Measurements from ENCODE around the gene GOLGA6C.
"Not testable (repeated sequence)": the region's sequence is repeated elsewhere in the genome, so short reads cannot be mapped to it uniquely, and the experiment has no call there.

GOLGA6C gene, protein sequence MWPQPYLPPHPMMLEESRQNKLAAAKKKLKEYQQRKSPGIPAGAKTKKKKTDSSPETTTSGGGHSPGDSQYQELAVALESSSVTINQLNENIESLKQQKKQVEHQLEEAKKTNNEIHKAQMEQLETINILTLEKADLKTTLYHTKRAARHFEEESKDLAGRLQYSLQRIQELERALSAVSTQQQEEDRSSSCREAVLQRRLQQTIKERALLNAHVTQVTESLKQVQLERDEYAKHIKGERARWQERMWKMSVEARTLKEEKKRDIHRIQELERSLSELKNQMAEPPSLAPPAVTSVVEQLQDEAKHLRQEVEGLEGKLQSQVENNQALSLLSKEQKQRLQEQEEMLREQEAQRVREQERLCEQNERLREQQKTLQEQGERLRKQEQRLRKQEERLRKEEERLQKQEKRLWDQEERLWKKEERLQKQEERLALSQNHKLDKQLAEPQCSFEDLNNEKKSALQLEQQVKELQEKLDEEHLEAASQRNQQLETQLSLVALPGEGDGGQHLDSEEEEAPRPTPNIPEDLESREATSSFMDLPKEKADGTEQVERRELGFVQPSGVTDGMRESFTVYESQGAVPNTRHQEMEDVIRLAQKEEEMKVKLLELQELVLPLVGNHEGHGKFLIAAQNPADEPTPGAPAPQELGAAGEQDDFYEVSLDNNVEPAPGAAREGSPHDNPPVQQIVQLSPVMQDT

DNA sequence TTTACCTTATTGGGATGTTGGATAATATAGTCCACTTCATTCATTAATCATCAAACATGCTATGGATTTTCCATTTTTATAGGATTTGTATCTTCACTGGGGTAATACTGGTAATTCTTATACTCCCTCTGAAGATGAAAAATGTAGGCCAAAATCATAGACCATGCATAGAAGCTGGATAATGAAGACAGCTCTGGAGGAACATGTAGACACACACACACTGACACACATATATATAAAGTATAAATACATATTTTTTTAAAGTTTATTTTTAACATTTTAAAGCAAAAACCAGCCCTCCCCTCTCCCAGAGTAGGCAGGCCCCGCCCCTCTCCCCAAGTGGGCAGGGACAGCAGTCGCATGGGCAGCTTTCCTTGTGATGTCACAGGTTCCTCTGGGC is at the start of gene GOLGA6C:
Gene GOLGA6C, plus strand, starts transcription at position 301 of the 400 bp plus-strand sequence. CDS start 265 bp downstream, outside the sequence.
- not testable (repeated sequence) for TF ChIP-seq GATA3, GATA2 (IDR thresholded peaks at IDR 0.05; ENCODE audit: low read depth, low read length)

DNA sequence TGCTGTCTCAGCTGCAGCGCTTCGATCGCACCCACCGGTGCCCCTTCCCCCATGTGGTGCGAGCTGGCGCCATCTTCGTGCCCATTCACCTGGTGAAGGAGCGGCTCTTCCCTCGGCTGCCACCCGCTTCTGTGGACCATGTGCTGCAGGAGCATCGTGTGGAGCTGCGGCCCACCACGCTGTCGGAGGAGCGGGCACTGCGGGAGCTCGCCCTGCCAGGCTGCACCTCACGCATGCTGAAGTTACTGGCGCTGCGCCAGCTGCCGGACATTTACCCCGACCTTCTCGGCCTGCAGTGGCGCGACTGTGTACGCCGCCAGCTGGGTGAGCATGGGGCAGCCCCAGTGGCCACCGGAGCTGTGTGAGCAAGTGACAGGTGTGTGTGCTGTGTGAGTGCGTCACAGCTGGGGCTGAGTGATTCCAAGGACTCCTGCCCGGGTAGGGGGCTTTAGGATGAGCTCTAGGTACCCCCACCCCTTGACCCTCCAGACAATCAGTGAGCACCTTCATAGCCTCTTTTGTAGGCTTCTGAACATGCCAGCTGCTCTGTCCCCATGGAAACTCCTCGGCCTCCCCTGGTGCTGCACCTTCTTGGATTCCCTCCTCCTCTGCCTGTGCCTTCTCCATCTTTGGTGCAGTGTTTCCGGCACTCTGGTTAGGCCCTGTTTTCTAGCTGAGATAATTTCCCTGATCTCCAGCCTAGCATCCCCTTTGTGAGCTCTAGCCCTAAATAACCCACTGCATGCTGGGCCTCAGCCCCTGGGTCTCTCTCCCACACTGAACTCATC is 49.4 kb upstream of the GOLGA6C start:
- TF ChIP-seq GATA2 (IDR thresholded peaks at IDR 0.05; ENCODE audit: low read depth, low read length) (no peak), GATA3 (IDR thresholded peaks at IDR 0.05; ENCODE audit: low read depth, low read length) (no peak)

DNA sequence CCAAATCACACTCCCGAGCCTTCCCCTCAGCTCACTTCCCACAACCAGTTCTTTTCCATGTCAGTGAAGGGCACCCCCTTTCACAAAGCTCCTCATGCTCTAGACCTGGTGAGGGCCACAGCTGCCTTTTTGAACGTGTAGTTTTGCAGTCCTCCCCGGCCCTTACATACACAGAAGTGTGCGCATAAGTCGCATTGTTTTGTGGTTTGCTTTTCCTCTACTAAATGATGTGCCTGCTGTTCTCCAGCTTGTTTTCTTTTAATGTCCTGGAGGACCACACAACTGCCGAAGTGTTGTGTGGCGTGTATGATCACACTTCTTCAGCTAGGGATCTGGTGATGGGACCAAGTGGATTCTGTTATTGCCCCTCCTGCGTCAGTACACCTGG is 48.9 kb upstream of the GOLGA6C start:
- TF ChIP-seq GATA3 (IDR thresholded peaks at IDR 0.05; ENCODE audit: low read depth, low read length) (no peak), GATA2 (IDR thresholded peaks at IDR 0.05; ENCODE audit: low read depth, low read length) (no peak)

DNA sequence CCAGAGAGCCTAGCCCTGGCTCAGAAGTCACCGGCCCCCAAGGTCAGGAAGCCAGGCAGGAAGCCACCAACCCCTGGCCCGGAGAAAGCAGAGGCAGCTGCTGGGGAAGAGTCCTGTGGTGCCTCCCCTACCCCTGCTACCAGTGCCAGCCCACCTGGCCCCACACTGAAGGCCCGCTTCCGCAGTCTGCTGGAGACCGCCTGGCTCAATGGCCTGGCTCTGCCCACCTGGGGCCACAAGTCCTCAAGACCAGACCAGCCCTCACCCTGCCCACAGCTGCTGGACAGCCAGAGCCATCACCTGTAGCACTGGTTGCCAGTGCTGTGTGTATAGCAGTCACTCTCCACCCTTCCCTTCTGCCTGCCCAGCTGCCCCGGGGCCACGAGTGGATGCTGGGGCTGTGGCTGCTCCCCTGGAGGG is 47.3 kb upstream of the GOLGA6C start:
- TF ChIP-seq GATA2 (IDR thresholded peaks at IDR 0.05; ENCODE audit: low read depth, low read length), result no peak
- no peak for TF ChIP-seq GATA3 (IDR thresholded peaks at IDR 0.05; ENCODE audit: low read depth, low read length)

DNA sequence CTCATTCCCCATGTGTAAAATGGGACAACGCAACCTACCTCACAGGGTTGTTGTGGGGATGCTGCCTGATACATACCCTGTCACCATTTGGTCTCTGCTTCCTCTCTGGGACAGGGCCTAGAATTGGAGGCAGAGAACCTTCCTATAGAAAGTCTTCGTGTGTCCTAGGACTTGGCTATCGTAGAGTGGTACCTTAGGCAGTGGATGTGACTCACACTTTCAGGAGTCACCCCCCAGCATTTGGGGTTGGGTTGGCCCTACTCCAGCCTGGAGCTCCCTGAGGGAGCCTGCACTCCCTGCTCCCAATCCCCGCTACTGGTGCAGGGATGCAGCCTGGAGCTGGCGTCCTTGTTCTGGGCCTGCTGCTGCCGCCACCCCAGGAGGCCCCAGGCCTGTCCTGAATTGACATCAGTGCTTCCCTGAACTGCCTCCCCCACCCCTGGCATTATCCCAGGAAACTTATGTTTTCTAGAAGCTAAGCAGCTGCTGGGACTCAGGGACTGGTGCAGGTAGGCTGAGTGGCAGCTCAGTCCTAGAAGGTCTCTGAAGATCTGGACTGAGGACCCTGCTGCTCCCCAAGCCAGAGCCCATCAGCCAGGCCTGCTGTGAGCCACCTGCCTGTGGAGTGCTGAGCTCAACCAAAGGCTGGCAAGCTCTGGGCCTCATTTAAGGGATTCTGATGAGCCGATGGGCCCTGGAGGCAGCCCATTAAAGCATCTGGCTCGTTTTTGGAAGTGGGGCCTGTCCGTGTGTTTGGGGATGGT is 46.5 kb upstream of the GOLGA6C start:
- TF ChIP-seq GATA3 (IDR thresholded peaks at IDR 0.05; ENCODE audit: low read depth, low read length) (no peak), GATA2 (IDR thresholded peaks at IDR 0.05; ENCODE audit: low read depth, low read length) (no peak)

DNA sequence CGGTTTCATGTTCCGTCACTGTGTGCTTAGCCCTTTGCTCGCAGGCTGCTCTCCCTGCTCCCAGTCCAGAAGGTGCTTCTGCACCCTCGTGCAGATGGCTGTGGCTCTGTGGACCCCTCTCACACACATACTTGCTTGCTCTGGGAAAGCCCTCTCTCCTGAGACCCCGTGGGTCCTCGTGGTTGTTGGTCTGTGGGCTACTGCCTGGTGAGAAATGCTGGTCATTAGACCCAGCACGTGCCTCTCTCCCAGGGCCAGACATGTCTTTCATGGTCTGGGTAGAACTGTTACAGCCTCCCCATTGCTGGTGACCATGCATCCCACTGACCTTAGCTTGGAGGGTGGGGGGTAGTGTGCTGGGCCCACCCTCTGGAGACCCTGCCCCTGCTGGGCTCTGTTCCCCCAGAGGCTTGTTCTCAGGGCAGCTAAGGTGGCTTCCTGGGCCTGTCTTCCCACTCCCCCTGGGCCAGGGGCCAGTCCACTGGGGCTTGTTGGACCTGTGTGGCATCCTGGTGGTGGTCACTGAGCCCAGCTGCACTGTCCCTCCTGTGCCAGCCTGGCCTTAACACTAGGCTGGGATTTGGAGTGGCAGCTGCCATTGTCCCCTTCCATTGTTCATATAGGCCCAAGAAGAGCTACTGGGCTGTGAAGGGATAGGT is 45.8 kb upstream of the GOLGA6C start:
- TF ChIP-seq GATA2 (IDR thresholded peaks at IDR 0.05; ENCODE audit: low read depth, low read length) (no peak), GATA3 (IDR thresholded peaks at IDR 0.05; ENCODE audit: low read depth, low read length) (no peak)

DNA sequence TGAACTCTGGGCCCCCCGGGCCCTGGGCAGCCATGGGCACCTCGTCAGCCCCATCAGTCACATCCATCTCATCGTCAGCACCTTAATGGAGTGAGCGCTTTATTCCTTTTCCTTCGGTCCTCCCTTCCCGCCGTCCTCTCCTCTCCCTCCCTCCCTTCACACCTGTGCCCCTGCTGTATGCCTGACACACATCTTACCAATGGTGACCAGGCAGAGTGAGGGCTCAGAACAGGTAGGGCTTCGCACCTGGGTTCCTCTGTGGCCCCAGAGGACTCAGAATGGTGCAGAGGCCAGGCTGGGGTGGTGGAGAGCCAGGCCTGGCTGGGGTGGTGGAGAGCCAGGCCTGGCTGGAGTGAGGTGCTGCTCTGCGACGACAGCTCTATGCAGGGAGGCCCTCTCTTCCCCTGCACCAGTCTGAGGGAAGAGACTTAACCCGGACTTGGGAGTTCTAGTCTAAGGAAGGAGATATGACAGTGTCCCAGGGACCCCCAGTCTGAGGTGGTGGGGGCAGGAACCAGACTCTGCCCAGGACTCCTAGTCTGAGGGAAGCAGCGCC is 44.8 kb upstream of the GOLGA6C start:
- no peak for TF ChIP-seq GATA3 (IDR thresholded peaks at IDR 0.05; ENCODE audit: low read depth, low read length)
- TF ChIP-seq GATA2 (IDR thresholded peaks at IDR 0.05; ENCODE audit: low read depth, low read length), result no peak

DNA sequence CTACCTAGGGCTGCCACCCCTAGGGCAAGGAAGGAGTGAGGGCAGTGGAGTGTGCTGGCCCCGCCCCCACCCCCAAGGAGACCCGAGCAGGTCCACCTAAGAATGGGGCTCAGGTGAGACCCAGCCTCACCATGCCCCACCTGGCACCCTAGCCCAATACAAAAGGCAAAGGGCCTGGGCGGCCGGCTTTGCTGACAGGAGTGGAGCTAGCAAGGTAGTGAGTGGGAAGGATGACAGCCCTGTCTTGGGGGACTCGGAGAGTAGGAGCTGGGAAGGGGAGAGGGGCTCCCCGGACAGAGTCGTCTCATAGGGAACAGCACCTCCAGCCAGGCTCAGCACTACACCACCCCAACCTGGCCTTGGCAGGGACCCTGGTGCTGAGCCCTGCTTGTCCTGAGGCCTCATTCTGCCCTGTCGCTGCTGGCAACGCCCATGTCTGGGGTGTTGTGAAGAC is 44.3 kb upstream of the GOLGA6C start:
- TF ChIP-seq GATA2 (IDR thresholded peaks at IDR 0.05; ENCODE audit: low read depth, low read length) (no peak), GATA3 (IDR thresholded peaks at IDR 0.05; ENCODE audit: low read depth, low read length) (no peak)

DNA sequence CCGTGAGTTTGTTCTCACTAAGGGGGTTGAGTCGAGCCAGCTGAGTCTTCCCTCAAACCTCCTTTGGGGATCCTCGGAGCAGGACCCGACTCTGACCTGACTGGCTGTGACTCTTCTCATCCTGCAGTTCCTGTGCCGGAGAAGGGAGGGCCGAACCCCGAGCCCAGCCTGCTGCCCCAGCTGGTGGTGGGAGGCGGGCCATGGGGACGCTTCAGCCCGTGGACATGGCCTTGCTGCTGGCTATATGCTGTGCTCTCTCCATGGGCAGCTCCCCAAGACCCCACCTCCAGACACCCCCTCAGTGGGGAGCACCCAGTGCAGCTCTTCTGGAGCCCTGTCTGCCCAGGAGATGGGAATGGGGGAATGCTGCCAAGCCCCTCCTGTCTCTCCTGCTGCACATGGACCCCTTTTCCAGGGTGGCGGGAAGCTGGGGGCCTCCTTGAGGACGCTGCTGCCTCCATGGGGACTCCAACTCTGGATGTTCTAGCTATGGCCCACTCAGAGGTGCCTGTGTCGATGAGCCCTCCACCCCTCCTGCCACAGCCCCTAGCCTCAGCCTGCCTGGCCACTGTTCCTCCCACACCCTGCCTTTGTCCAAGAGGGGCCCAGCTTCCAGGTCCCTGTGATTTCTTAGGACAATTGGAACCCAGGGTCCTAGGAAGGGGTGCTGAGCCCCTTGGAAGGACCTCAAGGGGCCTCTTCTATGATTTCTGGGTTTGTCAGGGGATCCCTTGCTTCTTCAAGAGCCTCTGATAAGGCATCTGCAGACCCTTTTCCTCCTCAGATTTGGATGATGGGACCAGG is 43.6 kb upstream of the GOLGA6C start:
- TF ChIP-seq GATA3 (IDR thresholded peaks at IDR 0.05; ENCODE audit: low read depth, low read length) (no peak), GATA2 (IDR thresholded peaks at IDR 0.05; ENCODE audit: low read depth, low read length) (no peak)

DNA sequence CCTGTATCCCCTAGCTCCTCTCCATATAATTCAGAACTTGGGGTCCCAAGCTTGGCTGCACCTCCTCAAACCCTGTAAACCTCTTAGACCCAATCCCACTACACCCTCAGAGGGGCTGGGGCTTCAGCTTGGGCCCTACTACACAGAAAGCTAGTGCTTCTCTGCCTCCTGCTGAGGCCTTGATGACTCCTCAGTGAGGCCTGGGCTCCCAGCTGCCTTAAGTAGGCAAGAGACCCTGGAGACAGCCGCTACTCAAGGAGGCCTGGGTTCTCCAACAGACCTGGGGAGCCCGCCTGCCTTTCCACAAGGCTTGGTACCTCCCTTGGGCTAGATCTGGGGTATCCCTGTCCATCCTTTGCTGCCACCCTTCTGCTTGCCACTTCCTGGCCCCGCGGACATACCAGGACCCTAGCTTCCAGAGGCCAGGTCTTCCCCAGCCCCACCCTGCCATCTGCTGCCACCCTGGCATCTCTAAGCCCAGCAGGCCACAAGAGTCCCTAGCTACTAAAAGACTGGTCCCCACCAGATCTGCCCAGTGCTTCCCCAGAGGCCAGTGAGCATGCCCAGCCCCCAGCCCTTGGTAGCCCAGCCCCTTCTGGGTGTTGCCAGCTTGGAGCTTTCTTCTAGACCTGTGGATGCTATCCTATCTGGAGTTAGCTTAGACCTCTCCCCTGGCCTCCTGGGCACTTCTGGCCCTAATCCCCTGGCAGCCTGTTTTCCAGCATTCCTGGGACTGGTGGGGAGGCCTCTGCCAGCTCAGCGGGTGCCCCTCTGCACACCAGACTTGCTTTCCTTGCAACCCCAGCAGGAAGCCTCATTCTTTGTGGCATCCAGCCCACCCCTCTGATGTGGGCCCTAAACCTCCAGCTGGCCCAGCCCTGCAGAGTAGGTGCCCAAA is 42.8 kb upstream of the GOLGA6C start:
- TF ChIP-seq GATA2 (IDR thresholded peaks at IDR 0.05; ENCODE audit: low read depth, low read length) (no peak), GATA3 (IDR thresholded peaks at IDR 0.05; ENCODE audit: low read depth, low read length) (no peak)

DNA sequence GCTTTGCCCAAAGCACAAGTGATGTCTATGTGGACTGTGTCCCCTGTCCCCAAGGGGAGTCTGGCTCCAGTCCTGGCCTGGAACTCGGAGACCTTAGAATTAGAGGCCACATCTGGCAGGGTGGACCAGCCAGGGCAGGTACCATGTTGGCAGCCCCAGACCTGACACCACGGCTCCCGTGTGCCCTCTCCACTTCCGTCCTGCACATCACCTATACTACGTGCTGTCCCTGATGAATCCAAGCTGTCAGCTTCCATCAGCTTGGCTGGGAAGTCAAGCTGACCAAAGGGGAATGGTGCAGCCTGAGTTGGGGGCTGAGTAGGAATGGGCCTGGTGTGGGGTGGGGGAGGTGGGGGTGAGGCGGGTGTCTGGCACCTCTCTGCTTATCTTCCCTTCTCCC is 41.1 kb upstream of the GOLGA6C start:
- TF ChIP-seq GATA2 (IDR thresholded peaks at IDR 0.05; ENCODE audit: low read depth, low read length), result no peak

All from SH-SY5Y (cell line).